H54 (cell line): ENCODE measurements around the gene ZNHIT6.
"Not testable (repeated sequence)": the region's sequence is repeated elsewhere in the genome, so short reads cannot be mapped to it uniquely, and the experiment has no call there.

ENCODE experiments used
- DNase-seq: peaks from one replicate; pipeline ENCODE4 v3.0.0; 2011; ENCODE audit warnings: low spot score, mixed read lengths; ENCODE audit not compliant: insufficient read length
- FAIRE-seq: peaks from 3 replicates; lab custom pipeline; 2011; peaks lifted over from hg19 to GRCh38; lab: Jason Lieb, UNC
- POLR2A ChIP-seq: IDR thresholded peaks from 2 replicates; pipeline ENCODE4 v1.6.1; 2011; ENCODE audit warnings: low read depth, mild to moderate bottlenecking, low read length

Gene ZNHIT6, protein sequence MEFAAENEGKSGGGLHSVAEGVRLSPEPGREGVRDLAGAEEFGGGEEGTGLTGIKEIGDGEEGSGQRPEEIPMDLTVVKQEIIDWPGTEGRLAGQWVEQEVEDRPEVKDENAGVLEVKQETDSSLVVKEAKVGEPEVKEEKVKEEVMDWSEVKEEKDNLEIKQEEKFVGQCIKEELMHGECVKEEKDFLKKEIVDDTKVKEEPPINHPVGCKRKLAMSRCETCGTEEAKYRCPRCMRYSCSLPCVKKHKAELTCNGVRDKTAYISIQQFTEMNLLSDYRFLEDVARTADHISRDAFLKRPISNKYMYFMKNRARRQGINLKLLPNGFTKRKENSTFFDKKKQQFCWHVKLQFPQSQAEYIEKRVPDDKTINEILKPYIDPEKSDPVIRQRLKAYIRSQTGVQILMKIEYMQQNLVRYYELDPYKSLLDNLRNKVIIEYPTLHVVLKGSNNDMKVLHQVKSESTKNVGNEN

DNA sequence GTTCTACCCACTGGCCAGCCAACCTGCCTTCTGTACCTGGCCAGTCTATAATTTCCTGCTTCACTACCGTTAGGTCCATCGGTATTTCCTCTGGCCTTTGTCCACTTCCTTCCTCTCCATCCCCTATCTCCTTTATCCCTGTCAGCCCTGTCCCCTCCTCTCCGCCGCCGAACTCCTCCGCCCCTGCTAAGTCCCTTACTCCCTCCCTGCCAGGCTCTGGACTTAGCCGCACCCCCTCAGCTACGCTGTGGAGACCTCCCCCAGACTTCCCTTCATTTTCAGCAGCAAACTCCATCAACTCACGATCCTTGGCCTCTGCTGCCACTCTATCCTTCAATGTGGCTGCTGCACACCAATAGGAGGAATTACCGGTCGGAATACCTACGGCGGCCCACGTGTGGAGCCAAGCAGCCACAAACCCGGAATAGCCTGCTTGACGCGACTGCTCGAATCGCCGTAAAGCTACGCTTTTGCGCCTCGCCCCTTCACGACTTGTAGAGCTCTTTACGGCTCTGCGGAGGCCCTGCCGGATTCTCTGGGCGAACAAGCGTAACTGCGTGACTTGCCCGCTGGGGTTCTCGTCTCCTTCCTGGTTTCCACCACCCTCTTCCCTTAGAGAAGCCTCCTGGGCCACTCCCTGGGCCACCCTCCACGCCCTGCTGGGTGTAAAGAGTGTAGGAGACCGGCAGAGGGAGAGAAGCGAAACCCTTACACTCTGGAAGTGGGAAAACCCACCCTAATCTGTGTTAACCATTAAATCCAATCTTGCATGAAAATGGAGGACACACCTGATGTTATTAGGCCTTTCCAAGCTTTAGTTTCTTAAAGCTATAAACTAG is at the start of gene ZNHIT6:
ZNHIT6 (minus strand) TSS at position 444 of the 839 bp plus-strand sequence; CDS start at position 295, 149 bp downstream.
- TF ChIP-seq POLR2A: peak; percentile 80
- FAIRE-seq (peak; percentile 94), DNase-seq (peak; percentile 74)

DNA sequence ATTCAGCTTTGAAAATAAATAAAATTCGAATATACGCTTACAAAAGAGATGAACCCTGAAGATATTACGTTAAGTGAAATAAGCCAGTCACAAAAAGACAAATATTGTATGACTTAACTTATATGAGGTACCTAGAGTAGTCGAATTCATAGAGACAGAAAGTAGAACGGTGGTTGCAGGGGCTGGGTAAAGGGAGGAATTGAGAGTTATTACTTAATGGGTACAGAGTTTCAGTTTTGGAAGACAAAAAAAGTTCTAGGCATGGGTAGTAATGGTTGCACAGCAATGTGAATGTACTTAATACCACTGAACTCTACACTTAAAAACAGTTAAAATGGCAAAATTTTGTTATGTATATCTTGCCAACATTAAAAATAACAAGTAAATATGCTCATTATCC is 48.6 kb upstream of the ZNHIT6 start:
- DNase-seq (no peak), FAIRE-seq (no peak)
- no peak for TF ChIP-seq POLR2A

GRCh38 chr1:85748120-85748519 is 39.9 kb upstream of the ZNHIT6 start:
- no peak for FAIRE-seq
- no peak for DNase-seq
- no peak for TF ChIP-seq POLR2A

- no peak for TF ChIP-seq POLR2A
- DNase-seq (no peak), FAIRE-seq (no peak)
Observed at GRCh38 chr1:85746777-85747176, 38.5 kb upstream of the ZNHIT6 start.

DNA sequence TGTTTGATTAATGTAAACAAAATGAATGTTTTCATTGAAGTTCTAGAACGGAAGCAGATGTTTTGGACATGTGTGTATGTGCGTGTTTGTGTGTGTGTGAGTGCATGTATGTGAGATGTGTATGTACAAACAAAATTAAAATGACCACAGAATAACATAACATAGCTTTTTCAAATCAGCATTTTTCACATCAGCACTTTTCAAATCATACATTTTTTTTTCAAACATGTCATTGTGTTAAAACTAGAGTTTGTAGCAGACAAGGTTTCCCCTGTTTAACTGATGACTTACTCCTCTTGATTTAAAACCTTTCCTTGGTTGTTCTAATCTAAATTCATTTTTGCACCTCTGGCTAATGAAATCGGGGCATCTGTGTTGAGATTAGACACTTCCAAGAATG is 35.6 kb upstream of the ZNHIT6 start:
- DNase-seq (no peak), FAIRE-seq (no peak)
- no peak for TF ChIP-seq POLR2A

GRCh38 chr1:85734931-85735330 is 26.7 kb upstream of the ZNHIT6 start:
- DNase-seq (no peak), FAIRE-seq (no peak)
- TF ChIP-seq POLR2A: no peak

DNA sequence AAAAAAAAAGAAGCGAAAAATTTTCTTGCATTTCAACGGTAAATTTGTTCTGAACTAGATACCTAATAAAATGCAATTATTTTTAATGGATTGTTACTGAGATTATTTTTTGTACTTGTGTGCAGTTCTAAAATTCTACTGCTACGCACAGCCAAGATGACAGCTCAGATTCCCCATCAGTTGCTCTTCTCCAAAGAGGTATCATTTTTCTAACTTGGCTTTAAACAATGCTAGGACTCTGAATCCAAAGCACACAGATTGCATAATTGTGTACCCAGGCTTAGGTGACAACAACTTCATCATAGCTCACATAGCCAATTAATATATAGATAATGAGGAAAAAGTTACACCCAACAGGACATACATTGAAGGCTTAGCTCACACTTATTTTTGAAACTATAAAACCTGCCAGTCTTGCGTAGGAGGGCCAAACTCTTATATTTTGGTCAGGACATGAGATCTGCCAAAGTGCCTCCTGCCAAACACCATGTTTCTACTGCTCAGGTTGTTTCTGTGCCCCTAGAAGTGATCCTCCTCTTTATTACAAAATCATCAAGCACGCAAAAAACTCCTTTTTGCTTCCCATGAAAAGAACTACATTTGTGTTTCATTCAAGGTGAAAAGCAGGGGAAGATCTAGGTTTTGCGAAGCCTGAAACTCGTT is 10.6 kb upstream of the ZNHIT6 start:
- no peak for DNase-seq
- no peak for FAIRE-seq
- TF ChIP-seq POLR2A: no peak

- FAIRE-seq, DNase-seq: not testable (repeated sequence)
Observed at GRCh38 chr1:85714418-85715114, 6.3 kb upstream of the ZNHIT6 start.

DNA sequence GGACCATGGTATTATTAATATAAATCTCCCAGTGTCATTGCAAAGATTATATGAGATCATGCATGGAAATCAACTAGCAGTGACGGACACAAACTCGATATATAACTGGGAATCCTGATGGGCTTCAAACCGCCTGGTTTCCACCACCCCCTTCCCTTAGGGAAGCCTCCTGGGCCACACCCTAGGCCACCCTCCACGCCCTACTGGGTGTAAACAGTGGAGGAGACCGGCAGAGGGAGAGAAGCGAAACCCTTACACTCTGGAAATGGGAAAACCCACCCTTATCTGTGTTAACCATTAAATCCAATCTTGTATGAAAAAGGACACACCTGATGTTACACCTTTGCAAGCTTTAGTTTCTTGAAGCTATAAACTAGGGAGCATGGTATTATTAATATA is 595 bp upstream of the ZNHIT6 start:
- DNase-seq (no peak), FAIRE-seq (peak; percentile 53)

GRCh38 chr1:85707267-85707989 is 805 bp downstream of the ZNHIT6 start:
- DNase-seq (no peak), FAIRE-seq (peak; percentile 11)
- TF ChIP-seq POLR2A: no peak

More for the DNA sequence above, 595 bp upstream of the ZNHIT6 start:
- no peak for TF ChIP-seq POLR2A

GRCh38 chr1:85705940-85706339 is 2.3 kb downstream of the ZNHIT6 start:
- no peak for FAIRE-seq

DNA sequence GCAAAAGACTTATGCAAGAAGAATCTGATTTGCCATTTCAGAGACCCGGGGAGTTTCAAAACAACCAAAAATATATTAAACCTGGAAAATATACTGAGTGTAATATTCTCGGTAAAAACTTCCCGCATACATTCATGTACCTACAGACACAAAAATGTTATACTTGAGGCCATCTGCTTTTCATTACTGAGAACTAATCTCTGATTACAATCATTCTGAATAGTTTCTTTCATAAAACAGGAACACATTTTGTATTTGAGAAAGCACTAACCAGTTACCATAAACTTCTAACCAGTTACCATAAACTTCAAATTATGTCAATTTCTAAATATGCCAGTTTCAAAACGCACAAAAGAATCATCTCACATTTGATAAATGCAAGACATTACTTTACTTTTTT is 7.8 kb downstream of the ZNHIT6 start:
- DNase-seq (no peak), FAIRE-seq (no peak)
- TF ChIP-seq POLR2A: no peak

More at GRCh38 chr1:85705940-85706339, 2.3 kb downstream of the ZNHIT6 start:
- no peak for TF ChIP-seq POLR2A
- no peak for DNase-seq

- no peak for FAIRE-seq
Observed at GRCh38 chr1:85697895-85698294, 10.3 kb downstream of the ZNHIT6 start.

More at GRCh38 chr1:85697895-85698294, 10.3 kb downstream of the ZNHIT6 start:
- no peak for TF ChIP-seq POLR2A
- no peak for DNase-seq
